Measurements from ENCODE around the gene ERICH6B.
A peak's percentile ranks its signal among the peaks of the same experiment; 100 is the strongest.

- TF ChIP-seq CTCF (IDR thresholded peaks at IDR 0.05): no peak
- no peak for TF ChIP-seq ZBTB33 (IDR thresholded peaks at IDR 0.05; ENCODE audit: borderline replicate concordance, low read depth)
- no peak for TF ChIP-seq RAD21 (IDR thresholded peaks at IDR 0.05; ENCODE audit: low read length)
- no peak for TF ChIP-seq TAF1 (IDR thresholded peaks at IDR 0.05; ENCODE audit: borderline replicate concordance, low read depth, low read length)
- TF ChIP-seq JUND (IDR thresholded peaks at IDR 0.05): peak; percentile 58
- no peak for TF ChIP-seq IRF3 (IDR thresholded peaks at IDR 0.05; ENCODE audit: low read depth, low read length)
- no peak for TF ChIP-seq USF2 (IDR thresholded peaks at IDR 0.05; ENCODE audit: borderline replicate concordance, low read depth, low read length)
- no peak for TF ChIP-seq NFIC (IDR thresholded peaks at IDR 0.05; ENCODE audit: borderline replicate concordance)
- no peak for TF ChIP-seq RFX5 (IDR thresholded peaks at IDR 0.05; ENCODE audit: low read length)
- TF ChIP-seq REST (IDR thresholded peaks at IDR 0.05; ENCODE audit: low read depth, low read length): no peak
- no peak for TF ChIP-seq YY1 (IDR thresholded peaks at IDR 0.05; ENCODE audit: low read depth)
Measured at GRCh38 chr13:45492538-45492937, 123.0 kb downstream of the ERICH6B start.

All from SK-N-SH (cell line).